AG10803 (cell line): Measurements from ENCODE around the gene TLK1.

Source experiments
- DNase-seq: peaks from one replicate; pipeline ENCODE4 v3.0.0; 2010; ENCODE audit warnings: low read depth
- H3K4me3 ChIP-seq: 2 replicates; pipeline ENCODE4 v1.5.1; 2011; ENCODE audit warnings: mild to moderate bottlenecking, low read length, control low read depth
- TF ChIP-seq, protein P1 (sequence below): conservative IDR thresholded peaks from 2 replicates; pipeline ENCODE4 v1.5.1; 2011; ENCODE audit warnings: mild to moderate bottlenecking, low read length, control low read depth, inconsistent platforms

TLK1 gene

DNA sequence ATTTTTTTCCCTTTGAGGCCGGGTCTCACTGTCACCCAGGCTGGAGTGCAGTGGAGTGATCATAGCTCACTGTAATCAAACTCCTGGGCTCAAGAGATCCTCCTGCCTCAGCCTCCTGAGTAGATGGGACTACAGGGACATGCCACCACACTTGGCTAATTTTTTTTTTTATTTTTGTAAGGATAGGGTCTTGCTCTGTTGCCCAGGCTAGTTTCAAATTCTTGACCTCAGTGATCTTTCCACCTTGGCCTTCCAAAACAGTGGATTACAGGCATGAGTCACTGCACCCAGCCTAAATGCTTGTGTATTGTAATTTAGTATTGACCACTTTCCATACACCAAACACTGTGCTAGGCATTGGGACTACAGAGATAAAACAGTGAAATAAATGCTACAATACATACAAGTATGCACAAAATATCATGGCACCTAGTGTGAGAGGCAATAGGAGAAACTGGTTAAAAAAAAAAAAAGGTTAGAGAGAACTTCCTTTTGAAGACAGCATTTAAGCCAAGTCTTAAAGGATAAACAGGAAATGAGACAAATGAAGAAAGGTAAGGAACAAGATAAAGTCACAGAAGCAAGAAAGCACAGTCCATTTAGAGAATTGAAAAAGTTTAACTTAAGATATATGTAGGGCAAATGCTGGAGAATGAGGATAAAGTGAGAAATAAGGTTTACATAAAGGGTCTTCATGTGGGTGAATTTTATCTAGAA is 118.3 kb downstream of the TLK1 start:
- TF ChIP-seq, protein P1, sequence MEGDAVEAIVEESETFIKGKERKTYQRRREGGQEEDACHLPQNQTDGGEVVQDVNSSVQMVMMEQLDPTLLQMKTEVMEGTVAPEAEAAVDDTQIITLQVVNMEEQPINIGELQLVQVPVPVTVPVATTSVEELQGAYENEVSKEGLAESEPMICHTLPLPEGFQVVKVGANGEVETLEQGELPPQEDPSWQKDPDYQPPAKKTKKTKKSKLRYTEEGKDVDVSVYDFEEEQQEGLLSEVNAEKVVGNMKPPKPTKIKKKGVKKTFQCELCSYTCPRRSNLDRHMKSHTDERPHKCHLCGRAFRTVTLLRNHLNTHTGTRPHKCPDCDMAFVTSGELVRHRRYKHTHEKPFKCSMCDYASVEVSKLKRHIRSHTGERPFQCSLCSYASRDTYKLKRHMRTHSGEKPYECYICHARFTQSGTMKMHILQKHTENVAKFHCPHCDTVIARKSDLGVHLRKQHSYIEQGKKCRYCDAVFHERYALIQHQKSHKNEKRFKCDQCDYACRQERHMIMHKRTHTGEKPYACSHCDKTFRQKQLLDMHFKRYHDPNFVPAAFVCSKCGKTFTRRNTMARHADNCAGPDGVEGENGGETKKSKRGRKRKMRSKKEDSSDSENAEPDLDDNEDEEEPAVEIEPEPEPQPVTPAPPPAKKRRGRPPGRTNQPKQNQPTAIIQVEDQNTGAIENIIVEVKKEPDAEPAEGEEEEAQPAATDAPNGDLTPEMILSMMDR = no peak
- no peak overlapping the region for H3K4me3 ChIP-seq
- no peak for DNase-seq

DNA sequence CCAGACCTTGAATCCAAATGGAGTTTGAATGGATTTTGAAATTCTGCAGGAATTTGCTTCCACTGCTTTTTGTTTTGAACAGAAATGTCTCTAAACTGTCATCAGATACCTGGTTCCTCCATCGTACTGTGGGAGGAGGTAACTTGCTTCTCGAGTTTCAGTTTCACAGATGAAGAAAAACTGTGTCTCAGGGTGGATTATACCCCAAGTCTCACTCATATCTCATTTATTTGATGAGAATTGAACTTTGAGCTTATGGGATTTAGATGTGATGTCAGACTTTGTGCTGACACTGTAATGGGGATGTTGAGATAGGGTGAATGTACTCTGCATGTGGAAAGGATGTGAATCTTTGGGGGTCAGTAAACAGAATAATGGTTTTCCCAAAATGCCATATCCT is 124.2 kb downstream of the TLK1 start:
- no peak for DNase-seq
- no peak overlapping the region for H3K4me3 ChIP-seq
- TF ChIP-seq, protein P1 = no peak

DNA sequence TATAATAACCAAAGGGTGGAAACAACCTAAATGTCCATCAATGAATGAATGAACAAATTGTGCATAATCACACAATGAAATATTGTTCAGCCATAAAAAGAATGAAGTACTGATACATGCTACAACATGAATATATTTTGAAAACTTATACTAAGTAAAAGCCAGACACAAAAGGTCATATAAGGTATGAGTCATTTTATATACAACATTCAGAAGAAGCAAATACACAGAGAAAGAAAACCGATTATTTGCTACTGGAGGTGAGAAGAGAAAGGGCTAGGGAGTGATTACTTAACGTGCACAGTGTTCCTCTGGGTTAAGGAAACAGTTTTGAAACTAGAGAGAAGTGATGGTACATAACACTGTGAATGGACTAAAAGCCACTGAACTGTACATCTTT is 126.4 kb downstream of the TLK1 start:
- TF ChIP-seq, protein P1 = no peak
- no peak overlapping the region for H3K4me3 ChIP-seq
- no peak for DNase-seq

DNA sequence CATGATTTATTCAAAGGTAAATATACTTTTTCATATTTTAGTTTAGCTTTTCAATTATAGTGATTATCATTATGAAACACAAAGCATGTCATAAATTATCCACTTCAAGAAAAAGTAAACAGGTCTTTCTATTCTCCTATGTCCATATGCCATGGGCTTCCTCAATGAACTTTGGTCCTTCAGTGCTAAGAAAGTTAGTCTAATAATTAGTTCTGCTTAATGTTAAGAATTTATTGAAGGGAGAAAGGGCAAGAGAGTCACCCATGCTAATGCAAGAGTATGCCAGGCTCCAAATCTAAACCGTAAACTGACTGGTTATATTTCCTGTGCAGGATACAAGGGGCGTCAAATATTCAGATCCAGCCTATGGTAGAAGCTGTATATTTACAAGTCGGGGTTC is 135.5 kb downstream of the TLK1 start:
- no peak overlapping the region for H3K4me3 ChIP-seq
- TF ChIP-seq, protein P1 = no peak
- no peak for DNase-seq

DNA sequence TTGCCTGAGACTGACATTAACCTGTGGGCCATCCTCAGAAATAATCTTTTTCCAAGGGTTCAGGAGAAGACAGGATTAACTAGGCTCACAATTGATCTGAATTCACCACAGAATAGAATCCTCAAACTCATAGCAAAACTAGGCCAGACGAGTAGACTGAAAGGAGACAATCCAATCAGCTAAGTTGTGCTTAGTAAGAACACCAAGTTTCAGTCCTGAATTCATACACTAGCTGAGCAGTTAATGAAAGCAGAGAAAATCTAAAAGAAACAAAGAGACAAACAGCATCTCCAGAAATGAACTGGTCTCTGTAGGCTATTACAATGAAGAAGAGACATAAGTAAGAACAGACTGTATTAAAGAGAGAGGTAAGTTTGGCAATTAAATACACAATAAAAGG is 142.2 kb downstream of the TLK1 start:
- H3K4me3 ChIP-seq = no peak overlapping the region
- TF ChIP-seq, protein P1 = no peak
- no peak for DNase-seq

DNA sequence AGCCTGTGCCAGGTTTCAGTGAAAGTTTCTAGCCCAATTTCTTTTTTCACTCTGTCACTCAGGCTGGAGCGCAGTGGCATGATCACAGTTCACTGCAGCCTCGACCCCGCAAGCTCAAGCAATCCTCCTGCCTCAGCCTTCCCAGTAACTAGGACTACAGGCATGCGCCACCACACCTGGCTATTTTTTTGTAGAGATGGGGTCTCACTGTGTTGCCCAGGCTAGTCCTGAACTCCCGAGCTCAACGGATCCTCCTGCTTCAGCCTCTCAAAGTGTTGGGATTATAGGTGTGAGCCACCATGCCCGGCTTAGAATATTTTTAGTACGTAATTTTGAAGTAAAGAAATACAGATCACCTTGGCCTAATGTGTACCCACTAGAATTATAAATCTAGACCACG is 144.6 kb downstream of the TLK1 start:
- H3K4me3 ChIP-seq = no peak overlapping the region
- TF ChIP-seq, protein P1 = no peak
- no peak for DNase-seq

DNA sequence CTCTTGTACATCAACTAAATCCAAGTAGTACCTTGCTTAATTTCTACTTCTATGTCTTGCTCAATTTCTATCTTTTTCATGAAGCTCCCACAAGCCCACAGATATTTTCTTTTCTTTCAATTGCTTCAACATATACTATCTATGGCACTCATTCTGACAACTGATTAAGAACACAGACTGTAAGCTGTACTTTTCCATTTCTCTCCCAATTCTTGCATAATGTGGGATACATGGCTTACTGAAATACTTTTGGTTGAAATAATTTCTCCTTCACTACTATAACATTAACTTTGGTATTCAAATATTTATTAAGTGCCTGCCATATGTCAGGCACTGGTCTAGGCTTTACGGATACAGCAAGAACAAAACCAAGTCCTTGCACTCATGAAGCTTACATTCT is 146.8 kb downstream of the TLK1 start:
- peak; percentile 1 for DNase-seq
- no peak overlapping the region for H3K4me3 ChIP-seq
- TF ChIP-seq, protein P1 = no peak
